Activated naive CD4-positive, alpha-beta T cell treated with anti-CD3 and anti-CD28 coated beads for 36 hours (primary cell): ENCODE data around the gene NOXO1. TPM values are rescaled to one million over a fixed set of nuclear protein-coding genes. Genes with fewer than 3 reads are reported as not detected.

Source experiments
- CTCF ChIA-PET: fragments of 350-600 bp; sonication (Branson Sonifier 250); formaldehyde crosslinking; loops from one replicate; lab custom pipeline; 2021; ENCODE audit warnings: antibody characterized with exemption; lab: Charles Lee
- DNase-seq: peaks from one replicate; pipeline ENCODE4 v3.0.0-alpha.2; 2020
- H3K27ac Mint-ChIP-seq: one replicate; pipeline ENCODE4 v1.8.0; 2021; ENCODE audit warnings: mild to moderate bottlenecking, mixed read lengths
- H3K27me3 Mint-ChIP-seq: one replicate; pipeline ENCODE4 v1.8.0; 2021; ENCODE audit warnings: low read depth, mixed read lengths
- H3K36me3 Mint-ChIP-seq: one replicate; pipeline ENCODE4 v1.8.0; 2021; ENCODE audit warnings: low read depth, mixed read lengths
- H3K4me1 Mint-ChIP-seq: one replicate; pipeline ENCODE4 v1.8.0; 2021; ENCODE audit warnings: low read depth, mixed read lengths
- H3K4me3 Mint-ChIP-seq: one replicate; pipeline ENCODE4 v1.8.0; 2021; ENCODE audit warnings: mild to moderate bottlenecking, moderate library complexity, mixed read lengths
- H3K9me3 Mint-ChIP-seq: one replicate; pipeline ENCODE4 v1.8.0; 2021; ENCODE audit warnings: mixed read lengths
- intact Hi-C: fragments of 100-400 bp; cut with micrococcal nuclease; formaldehyde crosslinking; loops from one replicate; pipeline ENCODE4 v1.15.1; 2023
- total RNA-seq, 2 experiments: library from RNA; stranded (reverse); gene quantifications; one replicate each; pipeline ENCODE4 v1.2.3, GENCODE V29; 2021

NOXO1 gene
- total RNA-seq, 2 experiments from 2014 or later: not detected

DNA sequence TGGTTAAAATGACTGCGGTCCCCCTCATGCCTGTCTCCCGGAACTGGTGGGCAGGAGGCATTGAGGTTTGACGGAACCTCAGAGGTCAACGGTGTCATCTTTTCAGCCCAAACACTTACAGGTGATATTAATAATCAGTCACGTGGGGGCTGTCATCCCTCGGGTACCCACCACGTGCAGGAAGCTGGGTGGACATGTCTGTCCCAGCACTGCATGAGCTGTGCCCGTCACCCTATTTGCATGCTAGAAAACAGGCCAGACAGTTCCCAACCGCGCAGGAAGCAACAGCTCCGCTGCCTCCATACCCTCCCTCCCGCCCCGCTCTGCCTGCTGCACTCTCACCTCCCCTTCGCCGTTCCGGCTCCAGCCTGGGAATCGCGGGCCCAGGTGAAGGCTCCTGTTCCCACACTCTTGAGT is 9.9 kb upstream of the NOXO1 start:
- Mint-ChIP-seq H3K9me3 (no peaks in the 10 kb centered on the region), H3K27me3 (peaks cover 24% of the 10 kb centered on the region), H3K4me3 (peak overlapping the region; percentile 65), H3K4me1 (peaks cover 24% of the 10 kb centered on the region), H3K27ac (no peak overlapping the region), H3K36me3 (peaks cover 11% of the 10 kb centered on the region)
- intact Hi-C loops: no loop called here
- CTCF ChIA-PET: interaction anchor here (0.5 to 1.2 kb wide), 4 partner anchors 9 to 149 kb away, joined by 3 to 4 read pairs (median 3); partner anchors contain the start of genes NTHL1 and TSC2
- DNase-seq: peak; percentile 76

DNA sequence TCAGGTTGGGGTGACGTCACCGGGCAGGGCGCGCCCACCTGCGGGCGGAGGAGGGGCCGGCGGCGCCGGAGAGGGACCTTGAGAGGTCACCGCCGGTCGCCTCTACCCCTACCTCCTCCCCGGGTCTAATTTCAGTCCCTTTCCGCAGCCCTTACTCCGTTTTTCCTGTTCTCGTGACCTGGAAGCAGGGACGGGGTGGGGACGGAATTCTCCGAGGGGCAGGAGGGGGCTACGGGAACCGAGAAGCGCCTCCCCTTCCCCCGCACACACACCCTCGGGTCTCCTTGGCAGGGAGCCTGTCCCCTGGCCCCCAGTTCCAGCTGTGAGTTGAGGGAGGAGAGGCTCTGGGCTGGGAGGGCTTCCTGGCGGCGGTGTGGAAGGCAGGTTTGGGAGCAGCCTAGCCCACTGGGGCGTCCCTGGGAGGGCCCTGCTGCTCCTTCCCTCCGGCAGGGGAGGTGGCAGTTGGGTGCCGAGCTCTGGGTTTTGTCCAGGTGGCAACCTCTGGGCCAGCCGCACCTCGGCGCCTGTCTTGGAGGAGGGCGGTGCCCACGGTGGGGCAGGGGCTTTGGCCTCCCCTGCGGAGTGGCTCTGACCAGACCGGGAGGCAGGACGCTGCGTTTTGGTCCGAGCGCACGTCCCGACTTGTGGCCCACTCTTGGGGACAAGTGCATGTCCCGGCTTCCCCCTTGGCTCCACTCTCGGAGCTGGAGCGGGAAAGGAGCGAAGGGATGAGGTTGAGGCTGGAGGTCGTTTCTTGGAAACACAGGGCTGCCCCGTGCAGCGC is 9.3 kb upstream of the NOXO1 start:
- DNase-seq: peak; percentile 45
- Mint-ChIP-seq H3K27me3 (peaks cover 24% of the 10 kb centered on the region), H3K36me3 (peaks cover 11% of the 10 kb centered on the region), H3K27ac (no peak overlapping the region), H3K4me3 (peak overlapping the region; percentile 65), H3K4me1 (peaks cover 24% of the 10 kb centered on the region), H3K9me3 (no peaks in the 10 kb centered on the region)
- intact Hi-C loops: no loop called here
- CTCF ChIA-PET: interaction anchor here (0.9 to 1.2 kb wide), 3 partner anchors 8 to 150 kb away, joined by 3 to 4 read pairs (median 3); partner anchors contain the start of genes NTHL1 and TSC2

DNA sequence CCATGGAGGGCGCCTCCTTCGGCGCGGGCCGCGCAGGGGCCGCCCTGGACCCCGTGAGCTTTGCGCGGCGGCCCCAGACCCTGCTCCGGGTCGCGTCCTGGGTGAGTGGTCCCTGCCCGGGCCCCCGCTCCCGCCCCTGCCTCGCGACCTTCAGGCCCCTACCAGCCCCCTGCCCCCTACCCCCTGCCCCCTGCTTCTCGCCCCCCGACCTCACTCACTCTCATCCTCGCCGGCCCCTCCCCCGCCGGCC is 8.8 kb upstream of the NOXO1 start:
- Mint-ChIP-seq H3K4me3 (no peak overlapping the region), H3K27me3 (peaks cover 24% of the 10 kb centered on the region), H3K4me1 (peaks cover 24% of the 10 kb centered on the region), H3K27ac (no peak overlapping the region), H3K36me3 (peaks cover 9% of the 10 kb centered on the region), H3K9me3 (no peaks in the 10 kb centered on the region)
- intact Hi-C loops: no loop called here
- CTCF ChIA-PET: interaction anchor here (0.9 to 1.2 kb wide), 2 partner anchors 8 to 151 kb away, joined by 3 to 4 read pairs; no protein-coding TSS in a partner anchor
- no peak for DNase-seq

DNA sequence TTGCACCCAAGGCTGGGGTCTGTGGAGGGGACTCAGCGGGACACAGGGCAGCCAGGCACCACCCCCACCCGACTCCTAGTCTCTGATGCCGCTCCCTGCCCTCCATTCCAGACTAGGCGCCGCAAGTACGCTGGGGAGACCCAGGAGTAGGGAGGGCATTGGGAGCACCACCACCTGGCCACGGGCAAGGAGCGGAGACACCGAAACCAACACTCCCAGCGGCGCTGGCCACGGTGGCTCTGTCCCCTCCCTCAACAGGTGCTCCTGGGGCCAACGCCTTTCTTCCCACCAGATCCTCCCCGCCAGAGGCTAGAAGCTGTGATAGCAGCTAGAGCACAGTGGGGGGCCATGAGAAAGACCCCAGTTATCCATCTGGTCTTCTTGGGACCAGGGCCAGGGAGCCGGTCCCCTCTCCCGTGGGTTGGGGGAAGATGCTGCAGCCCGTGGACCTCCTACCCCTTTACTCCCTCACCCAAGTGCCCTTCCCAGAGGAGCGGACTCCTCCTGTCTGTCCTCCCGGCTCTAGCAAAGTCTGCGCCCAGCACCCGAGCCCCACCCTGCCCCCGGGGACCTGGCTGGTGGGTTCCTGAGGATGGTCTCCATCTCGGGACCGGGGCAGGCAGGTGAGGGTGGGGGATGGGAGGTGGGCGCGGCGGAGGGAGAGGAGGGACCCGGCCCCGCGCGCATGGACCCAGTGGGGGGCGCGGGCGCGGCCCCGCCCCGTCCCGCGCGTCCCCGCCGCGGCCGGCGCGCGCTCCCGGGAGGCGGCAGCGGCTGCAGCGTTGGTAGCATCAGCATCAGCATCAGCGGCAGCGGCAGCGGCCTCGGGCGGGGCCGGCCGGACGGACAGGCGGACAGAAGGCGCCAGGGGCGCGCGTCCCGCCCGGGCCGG is 8.2 kb upstream of the NOXO1 start, which contains the start of gene SYNGR3:
SYNGR3 (plus strand) TSS at position 762 of the 892 bp plus-strand sequence. CDS start 133 bp downstream, outside the sequence.
- intact Hi-C loops: no loop called here
- Mint-ChIP-seq H3K9me3 (no peaks in the 10 kb centered on the region), H3K36me3 (peaks cover 9% of the 10 kb centered on the region), H3K4me1 (peaks cover 29% of the 10 kb centered on the region), H3K27ac (no peak within 1 kb of the TSS), H3K27me3 (peaks cover 24% of the 10 kb centered on the region), H3K4me3 (peak within 1 kb of the TSS; percentile 65)
- CTCF ChIA-PET: no interaction called here
- DNase-seq: no peak

DNA sequence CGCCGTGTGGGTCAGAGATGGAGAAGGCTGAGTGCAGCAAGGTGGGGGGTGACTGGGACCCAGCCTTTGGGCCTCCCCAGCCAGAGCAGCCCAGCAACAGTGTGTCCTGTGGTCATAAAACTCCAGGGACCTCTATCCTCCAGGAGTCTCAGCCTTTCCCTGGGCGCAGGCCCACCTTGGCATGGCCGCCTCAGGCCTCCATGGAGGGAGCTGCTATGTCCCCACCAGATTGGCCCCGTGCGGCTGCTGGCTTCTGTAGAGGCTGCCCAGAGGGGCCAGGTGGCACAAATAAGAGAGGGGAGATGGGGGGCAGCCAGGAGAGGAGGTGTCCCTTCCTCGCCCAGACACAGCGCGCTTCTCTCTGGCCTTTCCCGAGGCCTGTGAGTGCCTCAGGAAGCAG is 5.9 kb upstream of the NOXO1 start:
- intact Hi-C loops: no loop called here
- H3K9me3 Mint-ChIP-seq: no peaks in the 10 kb centered on the region
- no peak for DNase-seq
- CTCF ChIA-PET: interaction anchor here (2.7 kb wide), 1 partner anchor 17 kb away, joined by 9 read pairs; no protein-coding TSS in a partner anchor
- no peak overlapping the region for H3K4me3 Mint-ChIP-seq
- H3K27me3 Mint-ChIP-seq: peaks cover 35% of the 10 kb centered on the region
- no peak overlapping the region for H3K27ac Mint-ChIP-seq
- peaks cover 24% of the 10 kb centered on the region for H3K4me1 Mint-ChIP-seq
- peaks cover 9% of the 10 kb centered on the region for H3K36me3 Mint-ChIP-seq

DNA sequence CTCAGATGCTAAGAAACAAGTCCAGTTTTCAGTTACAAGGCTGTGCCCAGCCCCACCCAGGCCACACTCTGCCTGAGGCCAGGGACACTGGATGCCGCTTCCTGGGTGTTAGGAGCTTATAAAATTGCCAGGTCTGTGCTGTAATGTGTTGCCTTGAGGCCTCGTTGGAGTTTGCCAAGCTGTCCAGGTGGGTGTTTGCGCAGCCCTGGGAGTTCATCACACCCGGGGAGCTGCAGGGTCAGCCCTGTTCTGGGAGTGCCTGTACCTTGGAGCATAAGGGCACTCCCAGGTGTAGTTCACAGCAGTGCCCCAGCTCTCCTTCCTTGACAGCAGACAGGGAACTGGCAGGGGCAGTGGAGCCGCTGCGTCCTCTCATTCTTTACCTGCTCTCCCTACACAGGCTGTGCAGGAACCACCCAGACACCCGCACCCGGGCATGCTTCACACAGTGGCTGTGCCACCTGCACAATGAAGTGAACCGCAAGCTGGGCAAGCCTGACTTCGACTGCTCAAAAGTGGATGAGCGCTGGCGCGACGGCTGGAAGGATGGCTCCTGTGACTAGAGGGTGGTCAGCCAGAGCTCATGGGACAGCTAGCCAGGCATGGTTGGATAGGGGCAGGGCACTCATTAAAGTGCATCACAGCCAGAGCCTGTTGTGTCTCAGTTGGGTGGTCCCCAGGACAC is 4.3 kb upstream of the NOXO1 start:
- peaks cover 15% of the 10 kb centered on the region for H3K4me1 Mint-ChIP-seq
- no peak overlapping the region for H3K27ac Mint-ChIP-seq
- no peak for DNase-seq
- H3K27me3 Mint-ChIP-seq: peaks cover 35% of the 10 kb centered on the region
- CTCF ChIA-PET: interaction anchor here (0.7 to 2.7 kb wide), 3 partner anchors 10 to 45 kb away, joined by 3 to 9 read pairs (median 4); no protein-coding TSS in a partner anchor
- intact Hi-C loops: loop anchor here (2.0 kb wide), 1 partner anchor 21 kb away; the partner anchor contains the start of gene RPS2
- H3K4me3 Mint-ChIP-seq: peak overlapping the region; percentile 80
- no peaks in the 10 kb centered on the region for H3K9me3 Mint-ChIP-seq
- peaks cover 9% of the 10 kb centered on the region for H3K36me3 Mint-ChIP-seq

DNA sequence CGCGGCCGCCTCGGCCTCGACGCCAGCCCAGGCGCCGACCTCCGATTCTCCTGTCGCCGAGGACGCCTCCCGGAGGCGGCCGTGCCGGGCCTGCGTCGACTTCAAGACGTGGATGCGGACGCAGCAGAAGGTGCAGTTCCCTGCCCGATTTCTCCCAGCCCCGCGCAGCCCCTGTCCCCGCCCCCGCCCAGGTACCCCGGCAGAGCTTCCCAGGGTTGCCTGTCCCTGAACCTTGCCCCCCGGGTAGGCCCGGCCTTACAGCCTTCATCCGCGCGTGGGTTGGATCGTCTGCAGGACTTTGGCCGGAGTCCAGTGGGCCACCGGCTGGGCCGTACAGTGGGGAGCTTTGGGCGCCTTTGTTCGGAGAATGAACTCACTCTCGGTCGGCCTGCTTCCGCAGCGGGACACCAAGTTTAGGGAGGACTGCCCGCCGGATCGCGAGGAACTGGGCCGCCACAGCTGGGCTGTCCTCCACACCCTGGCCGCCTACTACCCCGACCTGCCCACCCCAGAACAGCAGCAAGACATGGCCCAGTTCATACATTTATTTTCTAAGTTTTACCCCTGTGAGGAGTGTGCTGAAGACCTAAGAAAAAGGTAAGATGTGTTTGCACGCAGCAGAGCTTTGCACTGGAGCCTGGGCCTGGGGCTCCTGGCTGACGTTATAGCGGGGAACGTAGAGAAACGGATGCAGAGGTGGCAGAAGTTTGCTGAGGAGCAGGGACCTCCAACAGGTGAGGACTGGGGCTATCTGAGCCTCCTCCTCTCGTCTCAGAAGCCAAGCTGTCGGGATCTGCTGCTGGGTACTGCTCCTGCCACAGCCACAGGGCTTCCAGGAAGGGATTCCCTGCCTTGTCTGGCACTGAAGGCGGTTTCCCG is 3.3 kb upstream of the NOXO1 start:
- CTCF ChIA-PET: interaction anchor here (0.7 to 1.0 kb wide), 3 partner anchors 9 to 44 kb away, joined by 3 to 4 read pairs (median 3); no protein-coding TSS in a partner anchor
- Mint-ChIP-seq H3K36me3 (peaks cover 9% of the 10 kb centered on the region), H3K4me1 (peaks cover 12% of the 10 kb centered on the region), H3K9me3 (no peaks in the 10 kb centered on the region), H3K27me3 (peaks cover 34% of the 10 kb centered on the region), H3K4me3 (peak overlapping the region; percentile 80), H3K27ac (no peak overlapping the region)
- no peak for DNase-seq
- intact Hi-C loops: loop anchor here (1.0 to 2.0 kb wide), 2 partner anchors 13 to 20 kb away; partner anchors contain the start of gene RPS2

DNA sequence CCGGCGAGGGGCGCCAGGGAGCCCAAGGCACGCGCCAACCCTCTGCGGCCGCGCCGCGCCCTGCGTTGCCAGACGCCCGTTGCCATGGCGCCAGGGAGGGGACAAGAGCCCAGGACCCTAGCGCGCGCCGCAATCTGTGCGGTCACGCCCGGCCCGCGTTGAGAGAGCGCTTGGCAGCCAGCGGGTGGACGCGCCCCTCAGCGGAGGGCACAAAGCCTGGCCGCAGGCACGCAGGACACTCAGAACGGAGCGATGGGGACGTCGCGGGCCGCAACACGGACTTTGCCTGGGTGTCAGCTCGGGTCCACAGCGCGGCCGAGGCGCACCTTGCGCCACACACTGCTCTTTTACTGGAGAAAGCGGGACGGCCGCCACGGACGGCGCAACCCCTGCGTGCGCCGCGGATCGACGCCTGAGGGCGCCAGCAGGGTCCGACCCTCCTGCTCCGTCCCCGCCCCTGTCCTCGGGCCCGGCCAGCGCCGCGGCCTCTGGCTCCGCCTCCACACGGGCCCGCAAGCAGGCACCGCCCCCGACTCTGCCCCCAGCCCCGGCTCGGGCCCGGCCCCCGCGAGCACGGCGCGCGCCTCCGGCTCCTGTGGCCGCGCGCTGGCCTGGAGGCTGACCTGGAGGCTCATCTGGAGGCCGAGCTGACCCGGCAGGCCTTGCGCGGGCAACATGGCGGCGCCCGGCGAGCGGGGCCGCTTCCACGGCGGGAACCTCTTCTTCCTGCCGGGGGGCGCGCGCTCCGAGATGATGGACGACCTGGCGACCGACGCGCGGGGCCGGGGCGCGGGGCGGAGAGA is 2.5 kb upstream of the NOXO1 start, which contains the start of gene GFER:
GFER (plus strand) TSS at position 650 of the 803 bp plus-strand sequence; CDS start at position 676, 26 bp downstream.
- Mint-ChIP-seq H3K27me3 (peaks cover 26% of the 10 kb centered on the region), H3K36me3 (peaks cover 11% of the 10 kb centered on the region), H3K9me3 (no peaks in the 10 kb centered on the region), H3K4me1 (peaks cover 10% of the 10 kb centered on the region), H3K4me3 (peak within 1 kb of the TSS; percentile 80), H3K27ac (no peak within 1 kb of the TSS)
- intact Hi-C loops: loop anchor here (1.0 to 2.0 kb wide), 2 partner anchors 12 to 19 kb away; partner anchors contain the start of gene RPS2
- CTCF ChIA-PET: interaction anchor here (0.9 kb wide), 1 partner anchor 20 kb away, joined by 3 read pairs; no protein-coding TSS in a partner anchor
- DNase-seq: peak; percentile 74

DNA sequence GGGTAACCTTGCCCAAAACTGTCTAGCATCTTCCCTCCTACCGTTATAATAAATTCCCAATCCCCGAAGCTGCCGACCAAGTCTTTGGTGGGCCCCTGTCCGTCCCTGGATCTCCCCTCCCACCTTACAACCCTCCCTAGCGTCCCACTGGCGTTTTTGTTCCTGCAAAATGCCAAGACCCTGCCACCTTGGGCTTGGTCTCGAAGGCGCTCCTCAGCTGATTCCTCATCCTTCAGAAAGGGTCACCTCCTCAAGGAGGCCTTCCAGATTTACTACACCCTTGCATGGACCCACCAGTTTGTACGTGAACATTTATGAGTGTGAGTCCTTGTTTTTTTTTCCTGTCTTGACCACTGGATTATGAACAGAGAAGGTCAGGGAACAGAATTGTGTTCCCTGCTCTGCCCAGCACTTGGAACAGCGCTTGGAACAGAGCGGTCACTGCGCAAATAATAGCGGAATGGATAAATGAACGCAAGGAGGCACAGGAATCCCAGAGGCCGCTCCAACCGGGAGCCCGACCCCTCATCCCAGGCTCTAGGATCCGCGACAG is 1.8 kb upstream of the NOXO1 start:
- CTCF ChIA-PET: interaction anchor here (0.7 to 1.4 kb wide), 3 partner anchors 7 to 31 kb away, joined by 3 to 4 read pairs (median 4); no protein-coding TSS in a partner anchor
- Mint-ChIP-seq H3K27ac (no peak overlapping the region), H3K9me3 (no peaks in the 10 kb centered on the region), H3K4me1 (peaks cover 10% of the 10 kb centered on the region), H3K4me3 (peak overlapping the region; percentile 80), H3K27me3 (peaks cover 22% of the 10 kb centered on the region), H3K36me3 (peaks cover 15% of the 10 kb centered on the region)
- intact Hi-C loops: no loop called here
- DNase-seq: no peak

DNA sequence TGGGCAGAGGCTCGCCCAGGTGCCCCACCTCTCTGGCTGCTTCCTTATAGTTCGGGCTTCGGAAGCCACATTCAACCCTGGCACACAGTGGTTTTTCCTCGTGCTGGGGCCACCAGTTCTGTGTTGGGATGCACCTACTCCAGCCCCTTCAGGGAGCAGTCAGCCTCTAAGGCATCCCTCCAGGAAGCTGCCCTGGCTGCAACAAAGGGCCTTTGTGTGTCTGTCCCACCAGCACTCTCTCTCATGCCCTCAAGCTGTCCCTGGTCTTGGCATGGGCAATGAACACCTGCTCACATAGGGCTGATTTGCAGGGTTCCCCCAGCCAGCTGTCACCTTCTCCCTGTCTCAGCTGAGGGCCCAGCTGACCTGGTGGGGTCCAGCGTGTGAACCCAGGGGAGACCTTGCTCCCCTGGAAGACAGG is 754 bp upstream of the NOXO1 start:
- peaks cover 10% of the 10 kb centered on the region for H3K4me1 Mint-ChIP-seq
- DNase-seq: no peak
- CTCF ChIA-PET: interaction anchor here (0.7 to 1.4 kb wide), 2 partner anchors 9 to 32 kb away, joined by 4 read pairs; no protein-coding TSS in a partner anchor
- peaks cover 18% of the 10 kb centered on the region for H3K36me3 Mint-ChIP-seq
- H3K27ac Mint-ChIP-seq: no peak overlapping the region
- no peaks in the 10 kb centered on the region for H3K9me3 Mint-ChIP-seq
- intact Hi-C loops: no loop called here
- H3K4me3 Mint-ChIP-seq: no peak overlapping the region
- peaks cover 22% of the 10 kb centered on the region for H3K27me3 Mint-ChIP-seq
